ENCODE results near the gene BBS7.

DNA sequence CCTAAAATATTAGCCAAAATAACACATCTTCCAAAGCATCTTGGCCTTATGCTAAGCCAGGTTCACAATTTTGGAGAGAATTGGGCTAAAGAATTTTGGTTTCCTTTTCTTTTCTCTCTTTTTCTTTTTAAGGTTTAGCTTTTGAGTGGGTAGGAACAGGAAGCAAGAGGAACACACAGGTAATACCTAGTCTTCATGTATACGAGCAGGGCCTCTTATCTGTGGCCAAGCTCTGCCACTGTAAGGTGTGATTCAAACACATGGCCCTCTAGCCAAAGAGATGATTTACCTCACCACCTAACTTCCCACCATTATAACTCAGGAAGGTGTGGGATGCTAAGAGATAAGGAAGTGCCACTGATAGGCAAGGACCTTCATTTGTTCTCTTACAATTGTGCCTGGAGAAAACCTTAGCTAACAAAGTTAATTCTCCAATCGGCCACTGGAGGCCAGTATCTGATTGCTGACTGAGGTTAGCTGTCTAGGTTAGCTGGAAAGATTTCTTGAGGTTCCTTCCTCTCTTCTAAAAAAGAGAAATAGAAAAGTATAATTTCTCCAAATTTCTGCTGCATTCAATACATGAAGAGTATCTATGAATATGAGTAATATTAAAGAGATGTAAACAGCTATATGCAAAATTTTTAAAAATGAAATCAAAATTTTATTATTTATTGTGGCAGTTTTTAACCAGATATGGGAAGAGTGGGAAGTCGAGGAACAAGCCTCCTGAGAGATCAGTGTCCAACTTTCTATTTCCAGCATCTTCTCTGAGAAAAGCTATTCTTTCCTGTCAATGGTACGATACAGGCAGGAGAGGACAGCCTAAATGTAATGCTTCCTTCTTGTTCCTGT, 30.1 kb upstream of the BBS7 start:
- no peak for TF ChIP-seq POLR2A (IDR thresholded peaks at IDR 0.05; ENCODE audit: low read depth, low read length)
- TF ChIP-seq POLR2AphosphoS5 (IDR thresholded peaks at IDR 0.05; ENCODE audit: low read depth, low read length): no peak
- TF ChIP-seq TAF1 (IDR thresholded peaks at IDR 0.05; ENCODE audit: borderline replicate concordance, low read depth, low read length): no peak
